CD4-positive, alpha-beta T cell (primary cell): ENCODE results near the gene CA4. TPM values are rescaled to one million over a fixed set of nuclear protein-coding genes. Genes with fewer than 3 reads are reported as not detected.

Source experiments
- ATAC-seq: fragments of 200-7000 bp; cut with Tn5 transposase; one replicate; pipeline ENCODE4 v1.10.0; 2022; ENCODE audit warnings: mild to moderate bottlenecking; ENCODE audit not compliant: poor library complexity
- CTCF ChIA-PET: fragments of 350-600 bp; sonication (Branson Sonifier 250); formaldehyde crosslinking; loops from one replicate; lab custom pipeline; 2021; ENCODE audit warnings: antibody characterized with exemption, inconsistent platforms; lab: Charles Lee
- POLR2A ChIA-PET: fragments of 350-600 bp; sonication (Branson Sonifier 250); formaldehyde crosslinking; loops from one replicate; lab custom pipeline; 2021; ENCODE audit warnings: antibody characterized with exemption, inconsistent platforms; lab: Charles Lee
- DNase-seq, 14 experiments: peaks; one replicate each; pipeline ENCODE4 v3.0.0-alpha.2; 2013 to 2020; ENCODE audit warnings: mixed read lengths in 2 of 14
- H3K27ac ChIP-seq, 2 donors: one replicate each; pipeline versions ENCODE4 v1.5.1 to v1.7.0; 2013; ENCODE audit warnings: low read length in 2 of 2, low read depth in 1 of 2, mild to moderate bottlenecking in 1 of 2
- H3K27me3 ChIP-seq, 2 experiments: 1 replicate in 1 of 2; 2 replicates in 1 of 2; pipeline versions ENCODE4 v1.6.1 to v1.7.0; 2013; ENCODE audit warnings: low read length in 2 of 2, control low read depth in 1 of 2, mild to moderate bottlenecking in 1 of 2, moderate library complexity in 1 of 2; ENCODE audit not compliant: insufficient read depth in 2 of 2, control insufficient read depth in 1 of 2
- H3K36me3 ChIP-seq: one replicate; pipeline ENCODE4 v1.6.1; 2013; ENCODE audit warnings: low read length, control low read depth; ENCODE audit not compliant: insufficient read depth
- H3K4me1 ChIP-seq: one replicate; pipeline ENCODE4 v1.6.1; 2013; ENCODE audit warnings: low read length, control low read depth; ENCODE audit not compliant: insufficient read depth
- H3K4me3 ChIP-seq: one replicate; pipeline ENCODE4 v1.5.1; 2013; ENCODE audit warnings: mild to moderate bottlenecking, low read length, moderate library complexity
- H3K9me3 ChIP-seq, 2 experiments: 1 replicate in 1 of 2; 2 replicates in 1 of 2; pipeline versions ENCODE4 v1.6.1 to v1.7.0; 2013; ENCODE audit warnings: low read length in 2 of 2, mild to moderate bottlenecking in 2 of 2, control low read depth in 1 of 2, moderate library complexity in 1 of 2; ENCODE audit not compliant: control insufficient read depth in 1 of 2, insufficient read depth in 1 of 2
- H3K27ac Mint-ChIP-seq: one replicate; pipeline ENCODE4 v1.8.0; 2020; ENCODE audit warnings: mixed read lengths
- H3K27me3 Mint-ChIP-seq: one replicate; pipeline ENCODE4 v1.8.0; 2021; ENCODE audit warnings: mixed read lengths
- H3K36me3 Mint-ChIP-seq: one replicate; pipeline ENCODE4 v1.8.0; 2021; ENCODE audit warnings: low read depth, mixed read lengths
- H3K4me1 Mint-ChIP-seq: one replicate; pipeline ENCODE4 v1.8.0; 2021; ENCODE audit warnings: low read depth, mixed read lengths
- H3K4me3 Mint-ChIP-seq: one replicate; pipeline ENCODE4 v1.8.0; 2020; ENCODE audit warnings: mild to moderate bottlenecking, mixed read lengths
- H3K9me3 Mint-ChIP-seq: one replicate; pipeline ENCODE4 v1.8.0; 2020; ENCODE audit warnings: mixed read lengths
- intact Hi-C, 2 experiments: fragments of 100-400 bp; cut with DNase I in 1 of 2; cut with micrococcal nuclease in 1 of 2; formaldehyde crosslinking; loops; one replicate each; pipeline versions ENCODE4 v1.15.1 to v1.9.0; 2023 to 2025; cut with DNase I, micrococcal nuclease
- total RNA-seq, 174 experiments: library from RNA in 2 of 174; stranded (reverse) in 2 of 174; gene quantifications; one replicate each; pipeline ENCODE4 v1.2.3 and lab custom pipeline; 2021 to 2026
- TF ChIP-seq, protein P1 (sequence below): fragments of 200-600 bp; IDR thresholded peaks from one replicate; pipeline ENCODE4 v1.8.0; 2022; ENCODE audit warnings: antibody characterized with exemption, mild to moderate bottlenecking

The CA4 gene
- total RNA-seq, 2 experiments from 2014 or later: not detected

DNA sequence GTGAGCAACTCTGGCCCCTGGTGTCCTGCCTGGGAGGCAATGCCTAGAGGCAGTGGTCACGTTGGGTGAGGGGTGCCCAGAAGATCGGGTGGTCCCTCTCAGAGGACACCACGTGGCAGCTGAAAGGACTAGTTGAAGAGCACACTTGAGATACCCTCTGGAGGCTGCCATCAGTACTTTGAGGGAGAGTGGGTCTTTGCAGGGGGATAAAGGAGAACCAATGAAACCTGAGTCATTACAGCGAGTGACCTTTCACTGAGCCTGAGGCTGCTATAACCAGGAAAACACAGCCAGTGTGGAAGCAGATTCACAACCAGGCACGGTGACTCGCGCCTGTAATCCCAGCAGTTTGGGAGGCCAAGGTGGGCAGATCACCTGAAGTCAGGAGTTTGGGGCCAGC lies 18.9 kb downstream of the CA4 start:
- no peak for DNase-seq
- H3K36me3 Mint-ChIP-seq: no peaks in the 10 kb centered on the region
- ChIA-PET POLR2A (no interaction called here), CTCF (no interaction called here)
- Histone ChIP-seq H3K4me1 (peaks cover 26% of the 10 kb centered on the region), H3K9me3 (no peaks in the 10 kb centered on the region), H3K4me3 (no peak overlapping the region), H3K36me3 (no peaks in the 10 kb centered on the region), H3K27ac (no peak overlapping the region), H3K27me3 (peaks cover 0 to 2% of the 10 kb centered on the region in 2 experiments)
- H3K4me1 Mint-ChIP-seq: peaks cover 13% of the 10 kb centered on the region
- no peak overlapping the region for H3K27ac Mint-ChIP-seq
- H3K4me3 Mint-ChIP-seq: no peak overlapping the region
- no peaks in the 10 kb centered on the region for H3K27me3 Mint-ChIP-seq
- intact Hi-C loops: no loop called here
- TF ChIP-seq, protein P1, sequence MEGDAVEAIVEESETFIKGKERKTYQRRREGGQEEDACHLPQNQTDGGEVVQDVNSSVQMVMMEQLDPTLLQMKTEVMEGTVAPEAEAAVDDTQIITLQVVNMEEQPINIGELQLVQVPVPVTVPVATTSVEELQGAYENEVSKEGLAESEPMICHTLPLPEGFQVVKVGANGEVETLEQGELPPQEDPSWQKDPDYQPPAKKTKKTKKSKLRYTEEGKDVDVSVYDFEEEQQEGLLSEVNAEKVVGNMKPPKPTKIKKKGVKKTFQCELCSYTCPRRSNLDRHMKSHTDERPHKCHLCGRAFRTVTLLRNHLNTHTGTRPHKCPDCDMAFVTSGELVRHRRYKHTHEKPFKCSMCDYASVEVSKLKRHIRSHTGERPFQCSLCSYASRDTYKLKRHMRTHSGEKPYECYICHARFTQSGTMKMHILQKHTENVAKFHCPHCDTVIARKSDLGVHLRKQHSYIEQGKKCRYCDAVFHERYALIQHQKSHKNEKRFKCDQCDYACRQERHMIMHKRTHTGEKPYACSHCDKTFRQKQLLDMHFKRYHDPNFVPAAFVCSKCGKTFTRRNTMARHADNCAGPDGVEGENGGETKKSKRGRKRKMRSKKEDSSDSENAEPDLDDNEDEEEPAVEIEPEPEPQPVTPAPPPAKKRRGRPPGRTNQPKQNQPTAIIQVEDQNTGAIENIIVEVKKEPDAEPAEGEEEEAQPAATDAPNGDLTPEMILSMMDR: no peak
- no peak for ATAC-seq
- H3K9me3 Mint-ChIP-seq: no peaks in the 10 kb centered on the region

DNA sequence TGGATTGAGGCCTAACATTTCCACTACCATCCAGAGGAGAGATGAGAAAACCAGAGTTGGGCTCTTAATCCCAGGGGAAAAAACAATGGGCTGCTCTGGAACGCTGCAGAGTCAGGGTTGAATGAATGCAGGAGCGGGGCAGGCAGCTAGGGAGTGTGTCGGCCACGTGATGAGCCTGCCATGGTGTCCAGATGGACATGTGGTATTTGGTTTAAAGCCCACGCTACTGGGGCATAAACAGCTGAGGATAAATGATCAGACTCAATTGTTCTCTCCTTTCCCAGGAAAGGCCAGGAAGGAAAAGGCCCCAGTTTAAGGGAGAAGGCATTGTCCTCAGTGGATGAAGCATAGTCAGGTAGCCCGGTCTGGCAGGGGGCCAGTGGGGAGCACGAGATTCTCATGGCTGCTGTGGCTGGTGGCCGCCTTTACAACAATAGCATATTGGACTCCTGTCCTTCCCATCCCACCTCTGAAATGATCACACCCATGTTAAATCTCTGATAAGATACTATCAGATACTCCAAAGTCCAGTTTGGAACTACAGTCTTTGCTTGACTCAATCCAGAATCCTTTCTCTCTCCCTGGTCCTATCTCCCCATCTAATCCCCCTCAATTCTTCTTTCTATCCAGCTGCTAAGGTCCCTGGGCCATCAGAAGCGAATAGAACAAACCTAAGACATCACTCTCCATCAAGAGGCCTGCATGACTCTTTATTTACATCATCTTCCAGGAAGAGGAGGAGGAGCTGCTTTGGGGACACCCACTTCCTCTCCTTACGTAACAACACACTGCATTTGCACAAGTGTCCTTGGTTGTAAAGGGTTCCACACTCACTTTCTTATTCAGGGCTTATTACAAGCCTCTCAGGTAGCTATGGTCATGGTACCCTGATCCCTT lies 20.4 kb downstream of the CA4 start:
- POLR2A ChIA-PET: no interaction called here
- no peak overlapping the region for H3K4me3 ChIP-seq
- no peaks in the 10 kb centered on the region for H3K36me3 Mint-ChIP-seq
- H3K27me3 ChIP-seq: peaks cover 0 to 2% of the 10 kb centered on the region in 2 experiments
- peaks cover 13% of the 10 kb centered on the region for H3K4me1 Mint-ChIP-seq
- ATAC-seq: peak; percentile 67
- no peaks in the 10 kb centered on the region for H3K9me3 ChIP-seq
- H3K4me1 ChIP-seq: peaks cover 25% of the 10 kb centered on the region
- peak in 5 of 14 experiments; percentile 9 to 53 (median 33) for DNase-seq
- H3K27ac Mint-ChIP-seq: peak overlapping the region; percentile 1
- H3K36me3 ChIP-seq: no peaks in the 10 kb centered on the region
- H3K27me3 Mint-ChIP-seq: no peaks in the 10 kb centered on the region
- H3K27ac ChIP-seq: no peak overlapping the region
- intact Hi-C loops: no loop called here
- TF ChIP-seq, protein P1: no peak
- CTCF ChIA-PET: no interaction called here
- H3K9me3 Mint-ChIP-seq: no peaks in the 10 kb centered on the region
- H3K4me3 Mint-ChIP-seq: no peak overlapping the region

DNA sequence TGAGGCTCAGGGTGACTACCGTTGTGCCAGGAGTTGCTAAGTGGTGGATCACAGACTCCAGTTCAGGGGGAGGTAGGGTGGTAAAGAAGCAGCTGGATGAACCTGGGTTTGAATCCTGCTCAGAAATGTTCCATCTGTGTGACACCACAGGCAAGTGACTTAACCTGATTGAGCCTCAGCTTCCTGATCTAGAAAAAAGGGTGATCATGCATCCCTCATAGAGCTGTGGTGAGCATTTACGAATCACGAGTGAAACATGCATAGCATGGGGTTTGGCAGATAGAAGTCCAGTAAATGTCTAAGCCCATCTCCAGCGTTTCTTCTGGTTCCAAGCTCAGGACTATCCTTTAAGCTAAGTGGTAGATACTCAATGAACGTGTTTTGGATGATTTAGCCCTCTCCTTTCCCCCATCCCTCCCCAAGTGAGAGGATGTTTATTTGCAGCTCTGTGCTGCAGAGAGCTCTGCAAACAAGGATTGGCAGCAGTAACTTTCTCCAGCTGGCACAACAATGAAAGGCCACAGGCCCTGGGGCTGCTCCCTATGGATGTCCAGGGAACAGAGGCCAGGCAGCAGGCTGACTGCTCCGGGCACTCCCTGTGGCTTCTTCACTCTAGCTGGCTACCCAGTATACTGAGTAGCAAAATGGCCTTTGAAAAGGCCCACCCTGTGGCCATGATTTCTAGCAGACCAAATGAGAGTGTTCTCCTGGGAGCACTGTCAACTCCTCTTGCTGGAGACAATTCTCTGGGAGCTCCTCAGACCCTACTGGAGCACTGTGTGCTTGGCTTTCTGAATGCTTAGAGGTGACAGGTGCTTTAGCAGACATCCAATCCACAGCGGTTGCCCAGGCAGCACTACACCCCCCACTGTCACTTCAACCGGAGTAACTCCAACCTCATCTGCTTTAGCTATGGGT lies 21.3 kb downstream of the CA4 start:
- Mint-ChIP-seq H3K27ac (peak overlapping the region; percentile 1), H3K27me3 (no peaks in the 10 kb centered on the region), H3K9me3 (no peaks in the 10 kb centered on the region), H3K36me3 (peaks cover 4% of the 10 kb centered on the region), H3K4me1 (peaks cover 13% of the 10 kb centered on the region), H3K4me3 (no peak overlapping the region)
- H3K4me1 ChIP-seq: peaks cover 17% of the 10 kb centered on the region
- ChIA-PET POLR2A (no interaction called here), CTCF (no interaction called here)
- H3K36me3 ChIP-seq: no peaks in the 10 kb centered on the region
- no peak overlapping the region for H3K27ac ChIP-seq
- no peak overlapping the region for H3K4me3 ChIP-seq
- intact Hi-C loops: no loop called here
- no peak for DNase-seq
- no peak for ATAC-seq
- peaks cover 0 to 2% of the 10 kb centered on the region in 2 experiments for H3K27me3 ChIP-seq
- TF ChIP-seq, protein P1: no peak
- no peaks in the 10 kb centered on the region for H3K9me3 ChIP-seq
